Measurements from ENCODE around the gene SATB1. TPM values are rescaled to one million over a fixed set of nuclear protein-coding genes. Genes with fewer than 3 reads are reported as not detected.
A peak's percentile ranks its signal among the peaks of the same experiment; 100 is the strongest.

Gene SATB1
- total RNA-seq, 1 experiment from 2014 or later = 2.7 TPM

- peaks cover 47% of the 10 kb centered on the region for H3K27me3 ChIP-seq (ENCODE audit: insufficient read depth, low read length)
- DNase-seq (ENCODE audit: low read depth, low spot score) = no peak
- H3K27ac ChIP-seq (ENCODE audit: low read depth, low read length) = no peak overlapping the region
- intact Hi-C loops (cut with micrococcal nuclease) = no loop called here
- H4K20me1 ChIP-seq (ENCODE audit: insufficient read depth) = no peaks in the 10 kb centered on the region
- no peaks in the 10 kb centered on the region for H3K79me2 ChIP-seq (ENCODE audit: insufficient read depth, low read length)
- peaks cover 0 to 10% of the 10 kb centered on the region in 2 experiments; a peak in 2 of 4 replicates for H3K4me1 ChIP-seq (ENCODE audit: control insufficient read depth in 1 of 2, insufficient read depth in 2 of 2, low read length in 2 of 2)
- H3K9me3 ChIP-seq (ENCODE audit: control insufficient read depth in 1 of 2, insufficient read depth in 1 of 2, low read depth in 1 of 2, low read length in 2 of 2) = no peaks in the 10 kb centered on the region
- H3K4me2 ChIP-seq (ENCODE audit: low read length) = peak overlapping the region; percentile 74
- TF ChIP-seq EZH2 (IDR thresholded peaks at IDR 0.05) = 0 out of 2 replicates have a peak, but pooled peaks have one; percentile 86
- no peak for TF ChIP-seq ELF1 (IDR thresholded peaks at IDR 0.05; ENCODE audit: borderline replicate concordance, low read depth)
- POLR2A ChIA-PET = no interaction called here
- H3K9ac ChIP-seq (ENCODE audit: low read length) = no peak overlapping the region
- no peaks in the 10 kb centered on the region for H3K9me2 ChIP-seq (ENCODE audit: insufficient read depth)
- peak overlapping the region; percentile 73 for H2AFZ ChIP-seq (ENCODE audit: low read depth, low read length, poor library complexity, severe bottlenecking)
- ATAC-seq = no peak
- CTCF ChIA-PET = interaction anchor here (0.8 to 2.4 kb wide), 2 partner anchors 15 to 550 kb away, joined by 3 to 9 read pairs; no protein-coding TSS in a partner anchor
- RAD21 ChIA-PET (ENCODE audit: low non-redundant PET in 1 of 2, low total read pairs in 2 of 2, uncharacterized antibody in 2 of 2, unreplicated experiment in 2 of 2) = no interaction called here
- no TSS peak for BruUV-seq (replicated peaks)
- H3K4me3 ChIP-seq (replicated peaks in 1 of 2; ENCODE audit: low read depth in 1 of 2, low read length in 2 of 2) = peak overlapping the region; percentile 31 to 52
- no peaks in the 10 kb centered on the region for H3K36me3 ChIP-seq (ENCODE audit: control insufficient read depth in 1 of 2, insufficient read depth in 2 of 2, low read length in 2 of 2)
Measured at GRCh38 chr3:18443665-18444594, 18.8 kb upstream of the SATB1 start.

- Histone ChIP-seq H4K20me1 (ENCODE audit: insufficient read depth) (no peaks in the 10 kb centered on the region), H3K79me2 (ENCODE audit: insufficient read depth, low read length) (no peaks in the 10 kb centered on the region), H3K4me3 (replicated peaks in 1 of 2; ENCODE audit: low read depth in 1 of 2, low read length in 2 of 2) (no peak overlapping the region), H3K36me3 (ENCODE audit: control insufficient read depth in 1 of 2, insufficient read depth in 2 of 2, low read length in 2 of 2) (no peaks in the 10 kb centered on the region), H3K27ac (ENCODE audit: low read depth, low read length) (no peak overlapping the region), H3K9ac (ENCODE audit: low read length) (no peak overlapping the region), H2AFZ (ENCODE audit: low read depth, low read length, poor library complexity, severe bottlenecking) (no peak overlapping the region), H3K4me1 (ENCODE audit: control insufficient read depth in 1 of 2, insufficient read depth in 2 of 2, low read length in 2 of 2) (peaks cover 0 to 10% of the 10 kb centered on the region in 2 experiments; a peak in 2 of 4 replicates), H3K9me2 (ENCODE audit: insufficient read depth) (no peaks in the 10 kb centered on the region), H3K9me3 (ENCODE audit: control insufficient read depth in 1 of 2, insufficient read depth in 1 of 2, low read depth in 1 of 2, low read length in 2 of 2) (no peaks in the 10 kb centered on the region), H3K27me3 (ENCODE audit: insufficient read depth, low read length) (peaks cover 47% of the 10 kb centered on the region), H3K4me2 (ENCODE audit: low read length) (no peak overlapping the region)
- ChIA-PET RAD21 (ENCODE audit: low non-redundant PET in 1 of 2, low total read pairs in 2 of 2, uncharacterized antibody in 2 of 2, unreplicated experiment in 2 of 2) (no interaction called here), POLR2A (no interaction called here), CTCF (no interaction called here)
- no TSS peak for BruUV-seq (replicated peaks)
- intact Hi-C loops (cut with micrococcal nuclease) = no loop called here
- TF ChIP-seq RAD21 (IDR thresholded peaks at IDR 0.05; ENCODE audit: low read depth) = no peak
- TF ChIP-seq TCF7L2 (IDR thresholded peaks at IDR 0.05; ENCODE audit: borderline replicate concordance, extremely low read depth, insufficient read depth, insufficient read length) = no peak
- TF ChIP-seq CBX3 (IDR thresholded peaks at IDR 0.05; ENCODE audit: low read depth) = no peak
- TF ChIP-seq POLR2AphosphoS5 (IDR thresholded peaks at IDR 0.05; ENCODE audit: low read depth, low read length) = no peak
- no peak for TF ChIP-seq ZNF274 (IDR thresholded peaks at IDR 0.05; ENCODE audit: low read depth, low read length)
- TF ChIP-seq ELF1 (IDR thresholded peaks at IDR 0.05; ENCODE audit: borderline replicate concordance, low read depth) = no peak
- no peak for TF ChIP-seq YY1 (IDR thresholded peaks at IDR 0.05; ENCODE audit: extremely low read depth, insufficient replicate concordance, low read depth, low read length)
- no peak for TF ChIP-seq FOSL1 (IDR thresholded peaks at IDR 0.05; ENCODE audit: low read depth)
- no peak for TF ChIP-seq ATF3 (IDR thresholded peaks at IDR 0.05)
- TF ChIP-seq SP1 (IDR thresholded peaks at IDR 0.05; ENCODE audit: low read depth) = no peak
- TF ChIP-seq CEBPB (IDR thresholded peaks at IDR 0.05; ENCODE audit: low read depth) = no peak
- ATAC-seq = no peak
- DNase-seq (ENCODE audit: low read depth, low spot score) = no peak
Measured at GRCh38 chr3:18442756-18443664, 17.9 kb upstream of the SATB1 start.
